Neural cell (in vitro differentiated cells): Measurements from ENCODE around the gene TPD52L1.
"Not testable (repeated sequence)": the region's sequence is repeated elsewhere in the genome, so short reads cannot be mapped to it uniquely, and the experiment has no call there.

Source experiments
- CTCF ChIP-seq: fragments of 450-650 bp; IDR thresholded peaks from 2 replicates; pipeline ENCODE4 v1.5.1; 2014; ENCODE audit warnings: antibody characterized with exemption, mild to moderate bottlenecking, moderate library complexity; ENCODE audit not compliant: poor library complexity, severe bottlenecking
- EP300 ChIP-seq: fragments of 450-650 bp; conservative IDR thresholded peaks from 2 replicates; pipeline ENCODE4 v1.6.1; 2014; ENCODE audit warnings: antibody characterized with exemption, mild to moderate bottlenecking, moderate library complexity; ENCODE audit not compliant: poor library complexity, severe bottlenecking
- EZH2 ChIP-seq: fragments of 200-600, 300-800 bp; shearing (Covaris generic), sonication (generic); IDR thresholded peaks from 2 replicates; pipeline ENCODE4 v1.6.1; 2014; ENCODE audit warnings: antibody characterized with exemption, low read length, borderline replicate concordance, mild to moderate bottlenecking; ENCODE audit not compliant: insufficient read depth, poor library complexity, severe bottlenecking
- MXI1 ChIP-seq: fragments of 450-650 bp; conservative IDR thresholded peaks from 2 replicates; pipeline ENCODE4 v1.6.1; 2014; ENCODE audit warnings: antibody characterized with exemption, mild to moderate bottlenecking; ENCODE audit not compliant: poor library complexity, severe bottlenecking
- POLR2AphosphoS5 ChIP-seq: IDR thresholded peaks from 2 replicates; pipeline ENCODE4 v1.6.1; 2012
- RAD21 ChIP-seq: fragments of 450-650 bp; conservative IDR thresholded peaks from 2 replicates; pipeline ENCODE4 v1.6.1; 2014; ENCODE audit warnings: antibody characterized with exemption, mild to moderate bottlenecking, moderate library complexity
- REST ChIP-seq: IDR thresholded peaks from 2 replicates; pipeline ENCODE4 v1.6.1; 2012; ENCODE audit warnings: borderline replicate concordance
- TAF1 ChIP-seq: IDR thresholded peaks from 2 replicates; pipeline ENCODE4 v1.6.1; 2012; ENCODE audit warnings: low read depth

GRCh38 chr6:125280370-125281035, 126.9 kb downstream of the TPD52L1 start:
- not testable (repeated sequence) for TF ChIP-seq CTCF, REST, MXI1, EZH2, POLR2AphosphoS5, RAD21, EP300, TAF1
